HUES6 (cell line): ENCODE results near the gene GLIS2.

Experiments
- H3K27ac ChIP-seq: 2 replicates; pipeline ENCODE4 v1.7.0; 2013; ENCODE audit warnings: low read depth, mild to moderate bottlenecking, low read length, inconsistent platforms
- H3K27me3 ChIP-seq: 2 replicates; pipeline ENCODE4 v1.6.1; 2013; ENCODE audit warnings: low read length; ENCODE audit not compliant: control insufficient read depth, insufficient read depth
- H3K36me3 ChIP-seq: 2 replicates; pipeline ENCODE4 v1.6.1; 2013; ENCODE audit warnings: low read length; ENCODE audit not compliant: control insufficient read depth, insufficient read depth
- H3K4me1 ChIP-seq: 2 replicates; pipeline ENCODE4 v1.6.1; 2013; ENCODE audit warnings: low read length; ENCODE audit not compliant: control insufficient read depth, insufficient read depth
- H3K4me3 ChIP-seq: 2 replicates; pipeline ENCODE4 v1.5.1; 2013; ENCODE audit warnings: low read depth, low read length
- H3K9ac ChIP-seq: one replicate; pipeline ENCODE4 v1.6.1; 2013; ENCODE audit warnings: mild to moderate bottlenecking, low read length
- H3K9me3 ChIP-seq: 2 replicates; pipeline ENCODE4 v1.6.1; 2013; ENCODE audit warnings: low read depth, low read length; ENCODE audit not compliant: control insufficient read depth, insufficient read depth

The GLIS2 gene

GRCh38 chr16:4347765-4348509, 32.1 kb downstream of the GLIS2 start:
- peaks cover 4% of the 10 kb centered on the region; the same call in 1 of the 2 replicates for H3K4me1 ChIP-seq
- H3K9ac ChIP-seq, result no peak overlapping the region
- H3K27ac ChIP-seq, result no peak overlapping the region
- no peaks in the 10 kb centered on the region for H3K9me3 ChIP-seq
- peaks cover 31% of the 10 kb centered on the region for H3K36me3 ChIP-seq
- H3K27me3 ChIP-seq, result no peaks in the 10 kb centered on the region
- no peak overlapping the region for H3K4me3 ChIP-seq

GRCh38 chr16:4349332-4349731, 33.5 kb downstream of the GLIS2 start:
- Histone ChIP-seq H3K9me3 (no peaks in the 10 kb centered on the region), H3K9ac (no peak overlapping the region), H3K4me1 (peaks cover 4% of the 10 kb centered on the region; the same call in 1 of the 2 replicates), H3K27ac (no peak overlapping the region), H3K27me3 (no peaks in the 10 kb centered on the region), H3K36me3 (peaks cover 27% of the 10 kb centered on the region), H3K4me3 (no peak overlapping the region)

- Histone ChIP-seq H3K27ac (peak overlapping the region; percentile 79; the same call in 1 of the 2 replicates), H3K9me3 (no peaks in the 10 kb centered on the region), H3K36me3 (peaks cover 21% of the 10 kb centered on the region), H3K27me3 (no peaks in the 10 kb centered on the region), H3K9ac (peak overlapping the region; percentile 93), H3K4me1 (peaks cover 4% of the 10 kb centered on the region; the same call in 1 of the 2 replicates), H3K4me3 (peak overlapping the region; percentile 96)
Observed at GRCh38 chr16:4350365-4350786, 34.5 kb downstream of the GLIS2 start.

- H3K4me3 ChIP-seq, result peak within 1 kb of the TSS; percentile 96
- H3K27ac ChIP-seq, result peak within 1 kb of the TSS; percentile 79; the same call in 1 of the 2 replicates
- no peaks in the 10 kb centered on the region for H3K27me3 ChIP-seq
- peak within 1 kb of the TSS; percentile 93 for H3K9ac ChIP-seq
- no peaks in the 10 kb centered on the region for H3K9me3 ChIP-seq
- H3K36me3 ChIP-seq, result peaks cover 15% of the 10 kb centered on the region
- peaks cover 4% of the 10 kb centered on the region; the same call in 1 of the 2 replicates for H3K4me1 ChIP-seq
Observed at GRCh38 chr16:4350787-4351659, 35.2 kb downstream of the GLIS2 start, which contains the start of gene PAM16. Gene PAM16 (minus strand): TSS chr16:4351321. CDS start chr16:4351234, 87 bp downstream.

- H3K27ac ChIP-seq, result no peak overlapping the region
- peaks cover 14% of the 10 kb centered on the region for H3K36me3 ChIP-seq
- H3K4me1 ChIP-seq, result peaks cover 4% of the 10 kb centered on the region; the same call in 1 of the 2 replicates
- H3K9ac ChIP-seq, result no peak overlapping the region
- H3K27me3 ChIP-seq, result no peaks in the 10 kb centered on the region
- no peaks in the 10 kb centered on the region for H3K9me3 ChIP-seq
- H3K4me3 ChIP-seq, result no peak overlapping the region
Observed at GRCh38 chr16:4351880-4352279, 36.0 kb downstream of the GLIS2 start.

GRCh38 chr16:4352843-4353242, 37.0 kb downstream of the GLIS2 start:
- Histone ChIP-seq H3K9me3 (no peaks in the 10 kb centered on the region), H3K36me3 (peaks cover 9% of the 10 kb centered on the region), H3K9ac (no peak overlapping the region), H3K27ac (no peak overlapping the region), H3K4me1 (peaks cover 4% of the 10 kb centered on the region; the same call in 1 of the 2 replicates), H3K4me3 (no peak overlapping the region), H3K27me3 (no peaks in the 10 kb centered on the region)

- no peak overlapping the region for H3K27ac ChIP-seq
- H3K27me3 ChIP-seq, result no peaks in the 10 kb centered on the region
- H3K36me3 ChIP-seq, result 0 out of 2 replicates have a peak, but pooled peaks cover 3% of the 10 kb centered on the region
- H3K9ac ChIP-seq, result no peak overlapping the region
- H3K9me3 ChIP-seq, result no peaks in the 10 kb centered on the region
- H3K4me1 ChIP-seq, result peaks cover 4% of the 10 kb centered on the region; the same call in 1 of the 2 replicates
- no peak overlapping the region for H3K4me3 ChIP-seq
Observed at GRCh38 chr16:4353675-4354074, 37.8 kb downstream of the GLIS2 start.

GRCh38 chr16:4354512-4355409, 38.9 kb downstream of the GLIS2 start:
- H3K9ac ChIP-seq, result no peak overlapping the region

GRCh38 chr16:4356820-4357219, 41.0 kb downstream of the GLIS2 start:
- no peak overlapping the region for H3K4me3 ChIP-seq
- no peak overlapping the region for H3K9ac ChIP-seq
- H3K27me3 ChIP-seq, result no peaks in the 10 kb centered on the region
- H3K9me3 ChIP-seq, result no peaks in the 10 kb centered on the region
- peaks cover 3% of the 10 kb centered on the region; the same call in 1 of the 2 replicates for H3K4me1 ChIP-seq
- H3K27ac ChIP-seq, result no peak overlapping the region
- H3K36me3 ChIP-seq, result no peaks in the 10 kb centered on the region

More at GRCh38 chr16:4354512-4355409, 38.9 kb downstream of the GLIS2 start:
- H3K4me3 ChIP-seq, result no peak overlapping the region
- no peak overlapping the region for H3K27ac ChIP-seq
- no peaks in the 10 kb centered on the region for H3K27me3 ChIP-seq
- H3K4me1 ChIP-seq, result peaks cover 4% of the 10 kb centered on the region; the same call in 1 of the 2 replicates
- 0 out of 2 replicates have a peak, but pooled peaks cover 3% of the 10 kb centered on the region for H3K36me3 ChIP-seq
- H3K9me3 ChIP-seq, result no peaks in the 10 kb centered on the region

- Histone ChIP-seq H3K27ac (no peak overlapping the region), H3K9ac (no peak overlapping the region), H3K4me3 (no peak overlapping the region), H3K27me3 (no peaks in the 10 kb centered on the region), H3K4me1 (peaks cover 3% of the 10 kb centered on the region; the same call in 1 of the 2 replicates), H3K36me3 (no peaks in the 10 kb centered on the region), H3K9me3 (no peaks in the 10 kb centered on the region)
Observed at GRCh38 chr16:4358236-4358635, 42.4 kb downstream of the GLIS2 start.
